ENCODE data around the gene RNF40. TPM values are rescaled to one million over a fixed set of nuclear protein-coding genes. Genes with fewer than 3 reads are reported as not detected.

Gene RNF40
- total and polyA plus RNA-seq, 2 of the 8 experiments (the other 6 are each of a cell fraction or from before 2014, with no cell fraction given) = 38.5 to 68.7 TPM

DNA sequence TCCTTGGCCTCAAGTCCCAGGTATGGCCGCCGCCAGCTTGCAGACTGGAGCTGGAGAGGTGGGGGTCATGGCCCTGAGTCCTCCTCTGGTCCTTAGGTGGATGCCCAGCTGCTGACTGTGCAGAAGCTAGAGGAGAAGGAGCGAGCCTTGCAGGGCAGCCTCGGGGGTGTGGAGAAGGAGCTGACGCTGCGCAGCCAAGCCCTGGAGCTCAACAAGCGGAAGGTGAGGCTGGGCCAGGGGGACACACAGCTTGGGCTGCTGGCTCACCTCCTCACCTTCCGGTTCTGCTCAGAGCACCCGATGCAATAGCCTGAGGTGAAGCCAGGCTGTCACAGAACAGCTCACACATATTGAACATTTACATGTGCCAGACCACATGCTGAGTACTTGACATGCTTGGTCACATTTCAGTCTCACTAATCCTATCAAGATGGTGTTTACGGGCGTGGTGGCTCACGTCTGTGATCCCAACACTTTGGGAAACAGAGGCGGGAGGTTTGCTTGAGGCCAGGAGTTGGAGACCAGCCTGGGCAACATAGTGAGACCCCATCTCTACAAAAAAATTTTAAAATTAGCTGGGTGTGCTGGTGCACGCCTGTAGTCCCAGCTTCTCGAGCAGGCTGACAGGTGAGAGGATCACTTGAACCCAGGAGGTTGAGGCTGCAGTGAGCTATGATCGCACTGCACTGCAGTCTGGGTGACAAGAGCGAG lies 7.4 kb downstream of the RNF40 start:
- CTCF ChIA-PET (ENCODE audit: partially characterized antibody) = no interaction called here
- TF ChIP-seq CHD1 (IDR thresholded peaks at IDR 0.05; ENCODE audit: low read depth, low read length) (no peak), EP300 (IDR thresholded peaks at IDR 0.05; ENCODE audit: borderline replicate concordance in 1 of 2, low read depth in 2 of 2, low read length in 2 of 2) (no peak), RFX5 (IDR thresholded peaks at IDR 0.05; ENCODE audit: borderline replicate concordance, low read depth, low read length) (no peak), CTBP2 (IDR thresholded peaks at IDR 0.05; ENCODE audit: borderline replicate concordance, insufficient read depth, insufficient read length, low read length) (no peak), TAF1 (IDR thresholded peaks at IDR 0.05; ENCODE audit: low read depth, low read length) (no peak), SRF (IDR thresholded peaks at IDR 0.05; ENCODE audit: low read depth, low read length) (no peak), TCF12 (IDR thresholded peaks at IDR 0.05; ENCODE audit: low read depth, low read length) (no peak), JUND (IDR thresholded peaks at IDR 0.05; ENCODE audit: low read length) (no peak), SAP30 (IDR thresholded peaks at IDR 0.05; ENCODE audit: insufficient read depth, insufficient replicate concordance, low read length) (no peak), BCL11A (IDR thresholded peaks at IDR 0.05; ENCODE audit: low read depth in 2 of 2, low read length in 2 of 2) (no peak), SIN3A (conservative IDR thresholded peaks at IDR 0.05 in 1 of 2, IDR thresholded peaks at IDR 0.05 in 1 of 2; ENCODE audit: low read depth in 1 of 2, low read length in 2 of 2) (no peak)
- TF ChIP-seq, protein P1, sequence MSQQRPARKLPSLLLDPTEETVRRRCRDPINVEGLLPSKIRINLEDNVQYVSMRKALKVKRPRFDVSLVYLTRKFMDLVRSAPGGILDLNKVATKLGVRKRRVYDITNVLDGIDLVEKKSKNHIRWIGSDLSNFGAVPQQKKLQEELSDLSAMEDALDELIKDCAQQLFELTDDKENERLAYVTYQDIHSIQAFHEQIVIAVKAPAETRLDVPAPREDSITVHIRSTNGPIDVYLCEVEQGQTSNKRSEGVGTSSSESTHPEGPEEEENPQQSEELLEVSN (IDR thresholded peaks at IDR 0.05) = no peak

More for the DNA sequence above, 7.4 kb downstream of the RNF40 start:
- POLR2A ChIA-PET (ENCODE audit: partially characterized antibody) = interaction anchor here (0.7 to 6.6 kb wide), 10 partner anchors 8 to 132 kb away, joined by 3 to 42 read pairs (median 5); partner anchors contain the start of gene CFAP119
- no peaks in the 10 kb centered on the region; the same call in 1 of the 2 replicates for H3K79me1 ChIP-seq (ENCODE audit: low read depth, low read length)
- H2BK12ac ChIP-seq (ENCODE audit: low read depth, low read length) = no peak overlapping the region
- no peak overlapping the region for H3K27ac ChIP-seq (ENCODE audit: low read depth, low read length)
- no peak for DNase-seq (ENCODE audit: low read depth in 1 of 2, low spot score in 2 of 2)
- no peak overlapping the region for H3K4me3 ChIP-seq (ENCODE audit: extremely low read depth in 1 of 4, insufficient read depth in 2 of 4, low read depth in 3 of 4, low read length in 4 of 4)
- no peaks in the 10 kb centered on the region for H3K27me3 ChIP-seq (replicated peaks in 1 of 4; ENCODE audit: control insufficient read depth in 3 of 4, extremely low read depth in 1 of 4, insufficient read depth in 3 of 4, low read length in 3 of 4)
- H3K4me1 ChIP-seq (replicated peaks in 1 of 4; ENCODE audit: control insufficient read depth in 3 of 4, insufficient read depth in 4 of 4, low read length in 3 of 4) = no peaks in the 10 kb centered on the region
- no peak overlapping the region for H3K14ac ChIP-seq (ENCODE audit: insufficient read length)
- no peak overlapping the region; the same call in 1 of the 2 replicates for H4K8ac ChIP-seq (ENCODE audit: extremely low read depth, insufficient read depth, low read length)
- H3K23me2 ChIP-seq (ENCODE audit: low read depth, low read length) = no peaks in the 10 kb centered on the region
- H2BK20ac ChIP-seq (ENCODE audit: low read length) = no peak overlapping the region
- H4K20me1 ChIP-seq (replicated peaks in 1 of 2; ENCODE audit: control insufficient read depth in 1 of 2, insufficient read depth in 2 of 2, low read length in 2 of 2) = peaks cover 11 to 31% of the 10 kb centered on the region in 2 experiments
- H2BK120ac ChIP-seq (replicated peaks; ENCODE audit: low read depth, low read length) = no peak overlapping the region
- 92% methylated on average over 17 of the region's 17 CpGs; no CpG with 5 or more reads in 1 of the 2 experiments for WGBS, 2 experiments (ENCODE audit: extremely low coverage in 1 of 2, insufficient coverage in 1 of 2, insufficient read length in 1 of 2, insufficient replicate concordance in 2 of 2, low coverage in 1 of 2, low lambda C conversion rate in 2 of 2, missing lambda C conversion rate in 1 of 2)
- no peak overlapping the region for H3K56ac ChIP-seq (replicated peaks; ENCODE audit: insufficient read length, low read depth, low read length)
- no peak for FAIRE-seq
- H2AFZ ChIP-seq (ENCODE audit: low read length) = no peak overlapping the region
- H3K18ac ChIP-seq (ENCODE audit: extremely low read depth, low read length) = no peak overlapping the region
- no peak overlapping the region for H2AK5ac ChIP-seq (ENCODE audit: low read depth, low read length)
- H3K23ac ChIP-seq (ENCODE audit: insufficient read length) = no peak overlapping the region
- no peak overlapping the region for H4K5ac ChIP-seq (ENCODE audit: insufficient read length, low read depth, low read length)
- H4K91ac ChIP-seq (replicated peaks; ENCODE audit: insufficient read length, low read length) = no peak overlapping the region
- H3K36me3 ChIP-seq (ENCODE audit: control insufficient read depth in 2 of 4, insufficient read depth in 4 of 4, low read length in 3 of 4) = peaks cover 53 to 89% (median 79%) of the 10 kb centered on the region in 4 experiments
- H3K4me2 ChIP-seq (ENCODE audit: insufficient read depth in 1 of 2, low read depth in 2 of 2, low read length in 2 of 2) = no peak overlapping the region
- H3K4ac ChIP-seq (replicated peaks; ENCODE audit: insufficient read length, low read depth, low read length) = no peak overlapping the region
- H3K9ac ChIP-seq (replicated peaks in 1 of 4; ENCODE audit: extremely low read depth in 1 of 4, low read depth in 3 of 4, low read length in 3 of 4) = no peak overlapping the region
- no peak overlapping the region; the same call in 1 of the 2 replicates for H2BK5ac ChIP-seq (ENCODE audit: low read depth, low read length)
- no peak overlapping the region for H2BK15ac ChIP-seq (ENCODE audit: low read length)
- H3K9me3 ChIP-seq (ENCODE audit: insufficient read depth in 2 of 2, low read depth in 1 of 2, low read length in 1 of 2) = no peaks in the 10 kb centered on the region
- H3K79me2 ChIP-seq (ENCODE audit: control insufficient read depth in 1 of 2, insufficient read depth in 2 of 2, low read length in 2 of 2) = no peaks in the 10 kb centered on the region

All from H1 (cell line).